Right cardiac atrium (tissue), 5 donors: Measurements from ENCODE around the gene TRIB2. TPM values are rescaled to one million over a fixed set of nuclear protein-coding genes. Genes with fewer than 3 reads are reported as not detected.
A peak's percentile ranks its signal among the peaks of the same experiment; 100 is the strongest.

ENCODE experiments used
- ATAC-seq, 2 donors: fragments of 200-7000 bp; cut with Tn5 transposase; one replicate each; pipeline versions ENCODE4 v1.8.0 to v1.9.1; 2020; ENCODE audit warnings: moderate library complexity in 2 of 2, mild to moderate bottlenecking in 1 of 2
- DNase-seq, 3 donors: peaks; one replicate each; pipeline ENCODE4 v3.0.0-alpha.2; 2020
- H3K27ac ChIP-seq: one replicate; pipeline ENCODE4 v1.5.1; 2013; ENCODE audit warnings: mild to moderate bottlenecking, low read length, control low read depth, moderate library complexity
- H3K27me3 ChIP-seq: one replicate; pipeline ENCODE4 v1.6.1; 2013; ENCODE audit not compliant: control insufficient read depth, insufficient read depth
- H3K4me1 ChIP-seq: one replicate; pipeline ENCODE4 v1.6.1; 2013; ENCODE audit warnings: low read length; ENCODE audit not compliant: control insufficient read depth, insufficient read depth
- H3K4me3 ChIP-seq: one replicate; pipeline ENCODE4 v1.5.1; 2013; ENCODE audit warnings: low read length, control low read depth
- H3K9me3 ChIP-seq: one replicate; pipeline ENCODE4 v1.6.1; 2013; ENCODE audit warnings: low read length; ENCODE audit not compliant: control insufficient read depth
- WGBS: extraction: QIAGEN DNeasy Blood & Tissue Kit; methylation state at CpG from one replicate; pipeline ENCODE4 v1.1.7; 2013; 5-methylcytosine and 5-hydroxymethylcytosine counted together
- intact Hi-C, 4 donors: fragments of 100-400 bp; cut with DNase I; formaldehyde crosslinking; loops; one replicate each; pipeline versions ENCODE4 v1.11.0 to v1.14.0; 2022 to 2023
- microRNA-seq, 2 donors: library from miRNA; unstranded; fragments of <30 nt; microRNA quantifications; one replicate each; pipeline ENCODE4 v1.2.0, GENCODE V29; 2020 to 2021
- polyA plus RNA-seq: library from polyadenylated mRNA; stranded (reverse); fragments of 200-250 nt; gene quantifications from one replicate; pipeline ENCODE4 v1.2.3, GENCODE V29; 2013
- total RNA-seq, 4 donors: library from RNA; stranded (reverse); fragmentation: NEBNext Ultra II Directional; extraction: Animal tissue kit (Norgen Biotek cat#: 25700); gene quantifications; one replicate each; pipeline ENCODE4 v1.2.1, GENCODE V29; 2021
- donor health status: healthy with polysubstance abuse.
- donor health status: DM: no; HTN: yes; CAD: no.
- donor health status: DM: no; HTN: no; CAD: no.
- donor health status: DM: no; HTN: yes; CAD: no; lungs with severe emphysema.
- donor health status: DM: yes; HTN: yes; CAD: no.

Gene TRIB2
- total and polyA plus RNA-seq, 5 donors = 24.7 to 32.2 (median 27.0) TPM

- Histone ChIP-seq H3K4me1 (no peaks in the 10 kb centered on the region), H3K4me3 (no peak overlapping the region), H3K9me3 (no peaks in the 10 kb centered on the region), H3K27ac (no peak overlapping the region), H3K27me3 (no peaks in the 10 kb centered on the region)
- ATAC-seq (no peak), DNase-seq (no peak)
- intact Hi-C loops = no loop called here
Observed at GRCh38 chr2:12781329-12781728, 64.6 kb downstream of the TRIB2 start.

- DNase-seq = peak in 1 of 3 donors; percentile 29
- H3K4me3 ChIP-seq = no peak overlapping the region
- intact Hi-C loops = no loop called here
- H3K4me1 ChIP-seq = no peaks in the 10 kb centered on the region
- peak overlapping the region; percentile 63 for H3K27ac ChIP-seq
- H3K27me3 ChIP-seq = no peaks in the 10 kb centered on the region
- 44% methylated on average over 7 of the region's 7 CpGs for WGBS
- no peaks in the 10 kb centered on the region for H3K9me3 ChIP-seq
- peak; percentile 69 to 96 for ATAC-seq
Observed at GRCh38 chr2:12787891-12788801, 71.4 kb downstream of the TRIB2 start.

- Histone ChIP-seq H3K9me3 (no peaks in the 10 kb centered on the region), H3K4me1 (no peaks in the 10 kb centered on the region), H3K27me3 (no peaks in the 10 kb centered on the region), H3K4me3 (no peak overlapping the region), H3K27ac (no peak overlapping the region)
- WGBS = 97% methylated on average over 3 of the region's 3 CpGs
- intact Hi-C loops = no loop called here
- ATAC-seq = no peak
- no peak for DNase-seq
Observed at GRCh38 chr2:12791906-12792305, 75.2 kb downstream of the TRIB2 start.

Small RNAs within 50 kb of the gene (microRNA-seq; reads per million reads assigned to microRNA genes)
- gene MIR3125 = 0 to 0.42 reads per million in 2 donors
